ENCODE results near the gene GPBP1. TPM values are rescaled to one million over a fixed set of nuclear protein-coding genes. Genes with fewer than 3 reads are reported as not detected.
A peak's percentile ranks its signal among the peaks of the same experiment; 100 is the strongest.
"Not testable (repeated sequence)": the region's sequence is repeated elsewhere in the genome, so short reads cannot be mapped to it uniquely, and the experiment has no call there.

GPBP1 gene
- total and polyA plus RNA-seq, 2 donors from 2014 or later = 52.7 to 80.9 TPM

DNA sequence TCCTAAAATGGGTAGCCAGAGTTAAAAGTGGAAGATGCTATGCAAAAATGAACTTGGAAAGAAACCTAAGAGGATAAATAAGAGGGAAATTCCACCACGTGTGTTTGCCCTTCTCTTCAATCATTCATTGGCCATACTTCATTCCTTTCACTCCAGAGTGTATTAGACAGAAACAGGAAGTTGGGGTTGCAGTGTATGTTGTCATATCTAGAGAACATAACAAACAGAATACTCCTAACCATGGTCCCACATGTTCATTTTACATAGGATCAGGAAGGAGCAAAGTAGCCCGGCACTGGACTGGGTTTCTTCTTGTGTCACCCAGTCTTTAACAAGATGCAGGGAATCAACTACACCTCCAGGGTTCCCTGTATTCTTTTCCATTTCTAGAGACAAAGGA is 7.6 kb upstream of the GPBP1 start:
- no peaks in the 10 kb centered on the region for H3K4me1 ChIP-seq (ENCODE audit: control insufficient read depth in 2 of 3, insufficient read depth in 2 of 3, low read depth in 1 of 3, low read length in 3 of 3)
- no peak for DNase-seq
- H3K36me3 ChIP-seq (ENCODE audit: control insufficient read depth in 2 of 3, insufficient read depth in 3 of 3, low read length in 3 of 3) = no peaks in the 10 kb centered on the region
- H3K9me3 ChIP-seq (ENCODE audit: control insufficient read depth in 2 of 3, insufficient read depth in 1 of 3, low read length in 3 of 3) = no peaks in the 10 kb centered on the region
- H3K9ac ChIP-seq (ENCODE audit: low read length in 3 of 3) = no peak overlapping the region
- FAIRE-seq = no peak
- H3K27ac ChIP-seq (ENCODE audit: low read depth in 2 of 2, low read length in 2 of 2) = no peak overlapping the region
- no peaks in the 10 kb centered on the region for H3K27me3 ChIP-seq (ENCODE audit: control insufficient read depth, insufficient read depth, low read length)
- no peak overlapping the region for H3K4me3 ChIP-seq (ENCODE audit: low read length in 3 of 3)
- TF ChIP-seq, protein P1, sequence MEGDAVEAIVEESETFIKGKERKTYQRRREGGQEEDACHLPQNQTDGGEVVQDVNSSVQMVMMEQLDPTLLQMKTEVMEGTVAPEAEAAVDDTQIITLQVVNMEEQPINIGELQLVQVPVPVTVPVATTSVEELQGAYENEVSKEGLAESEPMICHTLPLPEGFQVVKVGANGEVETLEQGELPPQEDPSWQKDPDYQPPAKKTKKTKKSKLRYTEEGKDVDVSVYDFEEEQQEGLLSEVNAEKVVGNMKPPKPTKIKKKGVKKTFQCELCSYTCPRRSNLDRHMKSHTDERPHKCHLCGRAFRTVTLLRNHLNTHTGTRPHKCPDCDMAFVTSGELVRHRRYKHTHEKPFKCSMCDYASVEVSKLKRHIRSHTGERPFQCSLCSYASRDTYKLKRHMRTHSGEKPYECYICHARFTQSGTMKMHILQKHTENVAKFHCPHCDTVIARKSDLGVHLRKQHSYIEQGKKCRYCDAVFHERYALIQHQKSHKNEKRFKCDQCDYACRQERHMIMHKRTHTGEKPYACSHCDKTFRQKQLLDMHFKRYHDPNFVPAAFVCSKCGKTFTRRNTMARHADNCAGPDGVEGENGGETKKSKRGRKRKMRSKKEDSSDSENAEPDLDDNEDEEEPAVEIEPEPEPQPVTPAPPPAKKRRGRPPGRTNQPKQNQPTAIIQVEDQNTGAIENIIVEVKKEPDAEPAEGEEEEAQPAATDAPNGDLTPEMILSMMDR (IDR thresholded peaks at IDR 0.05; ENCODE audit: borderline replicate concordance, extremely low read depth, insufficient read depth) = no peak
- intact Hi-C loops (cut with DNase I) = no loop called here

DNA sequence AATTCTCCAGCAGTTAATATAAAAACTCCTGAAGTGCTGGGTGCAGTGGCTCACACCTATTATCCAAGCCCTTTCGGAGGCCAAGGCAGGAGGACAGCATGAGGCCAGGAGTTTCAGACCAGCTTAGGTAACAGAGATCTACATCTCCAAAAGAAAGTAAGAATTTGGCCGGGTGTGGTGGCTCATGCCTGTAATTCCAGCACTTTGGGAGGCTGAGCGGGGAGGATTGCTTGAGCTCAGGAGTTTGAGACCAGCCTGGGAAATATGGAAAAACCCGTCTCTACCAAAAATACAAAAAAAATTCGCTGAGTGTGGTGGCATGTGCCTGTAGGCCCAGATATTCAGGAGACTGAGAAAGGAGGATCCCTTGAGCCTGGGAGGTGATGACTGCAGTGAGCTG is 6.7 kb upstream of the GPBP1 start:
- H3K36me3 ChIP-seq (ENCODE audit: control insufficient read depth in 2 of 3, insufficient read depth in 3 of 3, low read length in 3 of 3) = no peaks in the 10 kb centered on the region
- H3K9ac ChIP-seq (ENCODE audit: low read length in 3 of 3) = no peak overlapping the region
- DNase-seq = no peak
- H3K4me3 ChIP-seq (ENCODE audit: low read length in 3 of 3) = no peak overlapping the region
- FAIRE-seq = no peak
- H3K9me3 ChIP-seq (ENCODE audit: control insufficient read depth in 2 of 3, insufficient read depth in 1 of 3, low read length in 3 of 3) = no peaks in the 10 kb centered on the region
- intact Hi-C loops (cut with DNase I) = no loop called here
- peaks cover 0 to 2% (median under 1%) of the 10 kb centered on the region in 3 donors for H3K4me1 ChIP-seq (ENCODE audit: control insufficient read depth in 2 of 3, insufficient read depth in 2 of 3, low read depth in 1 of 3, low read length in 3 of 3)
- H3K27me3 ChIP-seq (ENCODE audit: control insufficient read depth, insufficient read depth, low read length) = no peaks in the 10 kb centered on the region
- TF ChIP-seq, protein P1 (IDR thresholded peaks at IDR 0.05; ENCODE audit: borderline replicate concordance, extremely low read depth, insufficient read depth) = no peak
- no peak overlapping the region for H3K27ac ChIP-seq (ENCODE audit: low read depth in 2 of 2, low read length in 2 of 2)

DNA sequence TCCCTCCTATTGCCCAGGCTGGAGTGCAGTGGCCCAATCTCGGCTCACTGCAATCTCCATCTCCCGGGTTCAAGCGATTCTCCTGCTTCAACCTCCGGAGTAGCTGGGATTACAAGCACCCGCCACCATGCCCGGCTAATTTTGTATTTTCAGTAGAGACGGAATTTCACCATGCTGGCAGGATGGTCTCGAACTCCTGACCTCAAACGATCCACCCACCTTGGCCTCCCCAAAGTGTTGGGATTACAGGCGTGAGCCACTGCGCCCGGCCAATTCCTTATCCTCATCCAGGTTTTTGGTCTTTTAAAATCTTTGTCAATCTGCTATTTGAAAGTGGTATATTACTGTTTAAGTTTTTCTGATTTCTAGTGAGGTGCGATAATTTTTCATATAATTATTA is 3.7 kb upstream of the GPBP1 start:
- FAIRE-seq; H3K9me3 ChIP-seq (ENCODE audit: control insufficient read depth in 2 of 3, insufficient read depth in 1 of 3, low read length in 3 of 3); H3K36me3 ChIP-seq (ENCODE audit: control insufficient read depth in 2 of 3, insufficient read depth in 3 of 3, low read length in 3 of 3); H3K4me3 ChIP-seq (ENCODE audit: low read length in 3 of 3); intact Hi-C loops (cut with DNase I); H3K27ac ChIP-seq (ENCODE audit: low read depth in 2 of 2, low read length in 2 of 2); DNase-seq; H3K4me1 ChIP-seq (ENCODE audit: control insufficient read depth in 2 of 3, insufficient read depth in 2 of 3, low read depth in 1 of 3, low read length in 3 of 3); H3K9ac ChIP-seq (ENCODE audit: low read length in 3 of 3); H3K27me3 ChIP-seq (ENCODE audit: control insufficient read depth, insufficient read depth, low read length): not testable (repeated sequence)

DNA sequence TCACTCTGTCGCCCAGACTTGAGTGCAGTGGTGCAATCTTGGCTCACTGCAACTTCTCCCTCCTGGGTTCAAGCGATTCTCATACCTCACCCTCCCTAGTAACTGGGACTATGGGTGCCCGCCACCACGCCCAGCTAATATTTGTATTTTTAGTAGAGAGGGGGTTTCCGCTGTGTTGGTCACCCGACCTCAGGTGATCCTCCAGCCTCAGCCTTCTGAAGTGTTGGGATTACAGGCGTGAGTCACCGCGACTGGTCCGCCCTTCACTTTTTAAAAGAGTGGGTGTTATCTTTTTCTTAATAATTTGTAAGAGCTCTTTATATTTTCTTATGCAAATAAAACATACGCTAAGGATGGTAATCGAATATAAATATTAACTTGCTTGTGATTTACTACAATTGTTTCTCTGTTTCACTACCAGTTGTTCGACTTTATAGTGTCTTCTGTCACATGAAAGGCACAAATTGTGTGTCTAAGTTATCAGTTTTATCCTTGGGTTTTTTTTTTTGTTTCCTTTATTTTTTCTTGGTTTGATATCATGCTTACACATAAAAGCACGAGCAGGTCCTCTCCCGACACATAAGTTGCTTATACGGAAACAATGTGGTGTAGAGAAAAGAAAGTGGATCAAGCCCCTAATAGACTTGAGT is 1.9 kb upstream of the GPBP1 start:
- peaks cover 0 to 8% (median 3%) of the 10 kb centered on the region in 3 donors for H3K4me1 ChIP-seq (ENCODE audit: control insufficient read depth in 2 of 3, insufficient read depth in 2 of 3, low read depth in 1 of 3, low read length in 3 of 3)
- TF ChIP-seq, protein P1 (IDR thresholded peaks at IDR 0.05; ENCODE audit: borderline replicate concordance, extremely low read depth, insufficient read depth) = no peak
- peak overlapping the region in 2 of 3 donors; percentile 50 to 98 for H3K9ac ChIP-seq (ENCODE audit: low read length in 3 of 3)
- H3K36me3 ChIP-seq (ENCODE audit: control insufficient read depth in 2 of 3, insufficient read depth in 3 of 3, low read length in 3 of 3) = no peaks in the 10 kb centered on the region
- no peaks in the 10 kb centered on the region for H3K27me3 ChIP-seq (ENCODE audit: control insufficient read depth, insufficient read depth, low read length)
- H3K4me3 ChIP-seq (ENCODE audit: low read length in 3 of 3) = peak overlapping the region in 2 of 3 donors; percentile 75 to 91
- no peak overlapping the region for H3K27ac ChIP-seq (ENCODE audit: low read depth in 2 of 2, low read length in 2 of 2)
- H3K9me3 ChIP-seq (ENCODE audit: control insufficient read depth in 2 of 3, insufficient read depth in 1 of 3, low read length in 3 of 3) = no peaks in the 10 kb centered on the region
- DNase-seq = no peak
- intact Hi-C loops (cut with DNase I) = no loop called here
- FAIRE-seq = no peak
